Renal pelvis (tissue), 3 donors: Measurements from ENCODE around the gene CAPNS1. TPM values are rescaled to one million over a fixed set of nuclear protein-coding genes. Genes with fewer than 3 reads are reported as not detected.

Source experiments
- polyA plus RNA-seq, 3 donors: library from polyadenylated mRNA; unstranded; fragments of 120-200 nt; gene quantifications; one replicate each; pipeline ENCODE4 v1.2.1, GENCODE V29; 2013; ENCODE audit not compliant: insufficient read length in 3 of 3

CAPNS1 gene
- polyA plus RNA-seq, 3 donors = 562 to 644 (median 592) TPM

Other genes starting within 250 kb of the CAPNS1 start
- 1 to 10 TPM; 2.9 to 4.5 (median 4.0) TPM for gene NFKBID, start 239.5 kb upstream of the CAPNS1 start, polyA plus RNA-seq
- 1 to 10 TPM; 2.5 to 5.2 (median 3.3) TPM for gene HCST, start 237.5 kb upstream of the CAPNS1 start, polyA plus RNA-seq
- gene TYROBP, start 231.8 kb upstream of the CAPNS1 start, polyA plus RNA-seq = 10 to 100 TPM in 1 of 3 donors, 1 to 10 TPM in 2; 9.5 to 14.6 (median 9.7) TPM
- 10 to 100 TPM; 11.8 to 16.7 (median 13.6) TPM for gene LRFN3, start 203.7 kb upstream of the CAPNS1 start, polyA plus RNA-seq
- 10 to 100 TPM; 15.5 to 18.8 (median 17.4) TPM for gene SDHAF1, start 144.9 kb upstream of the CAPNS1 start, polyA plus RNA-seq
- gene SYNE4, start 131.3 kb upstream of the CAPNS1 start, polyA plus RNA-seq = 10 to 100 TPM; 13.2 to 17.5 (median 15.5) TPM
- 10 to 100 TPM; 17.6 to 19.3 (median 18.8) TPM for gene ALKBH6, start 125.9 kb upstream of the CAPNS1 start, polyA plus RNA-seq
- 10 to 100 TPM; 51.3 to 60.9 (median 53.5) TPM for gene CLIP3, start 107.2 kb upstream of the CAPNS1 start, polyA plus RNA-seq
- 10 to 100 TPM; 14.0 to 16.5 (median 15.6) TPM for gene THAP8, start 85.8 kb upstream of the CAPNS1 start, polyA plus RNA-seq
- gene WDR62, start 85.2 kb upstream of the CAPNS1 start, polyA plus RNA-seq = 1 to 10 TPM; 4.9 to 6.8 (median 5.4) TPM
- under 1 TPM in 1 of 3 donors, not detected in 2; 0.26 TPM for gene OVOL3, start 28.9 kb upstream of the CAPNS1 start, polyA plus RNA-seq
- 10 to 100 TPM; 53.4 to 61.7 (median 55.5) TPM for gene POLR2I, start 25.2 kb upstream of the CAPNS1 start, polyA plus RNA-seq
- gene TBCB, start 24.6 kb upstream of the CAPNS1 start, polyA plus RNA-seq = 100 to 1,000 TPM; 110 to 149 (median 133) TPM
- 10 to 100 TPM; 21.8 to 34.1 (median 24.4) TPM for gene COX7A1, start 12.4 kb downstream of the CAPNS1 start, polyA plus RNA-seq
- 1 to 10 TPM; 5.8 to 8.5 (median 8.5) TPM for gene ZNF565, start 74.6 kb downstream of the CAPNS1 start, polyA plus RNA-seq
- gene ZNF146, start 75.0 kb downstream of the CAPNS1 start, polyA plus RNA-seq = 100 to 1,000 TPM; 114 to 132 (median 127) TPM
- gene ZFP14, start 239.1 kb downstream of the CAPNS1 start, polyA plus RNA-seq = 10 to 100 TPM; 11.0 to 16.6 (median 14.3) TPM